ENCODE results near the gene XKR7.

The XKR7 gene

GRCh38 chr20:32035426-32035779, 67.5 kb downstream of the XKR7 start:
- Histone ChIP-seq H3K9me3 (ENCODE audit: control insufficient read depth in 1 of 2, low read length in 2 of 2) (no peaks in the 10 kb centered on the region), H3K4me3 (ENCODE audit: low read depth in 1 of 2, low read length in 2 of 2) (no peak overlapping the region), H3K4me1 (ENCODE audit: control insufficient read depth in 1 of 2, insufficient read depth in 2 of 2, low read length in 2 of 2) (peaks cover 0 to 10% of the 10 kb centered on the region in 2 donors), H3K27ac (ENCODE audit: low read length) (no peak overlapping the region), H3K36me3 (ENCODE audit: control insufficient read depth in 1 of 2, insufficient read depth in 2 of 2, low read length in 2 of 2) (no peaks in the 10 kb centered on the region), H3K27me3 (ENCODE audit: low read depth, low read length) (peaks cover 10% of the 10 kb centered on the region)

DNA sequence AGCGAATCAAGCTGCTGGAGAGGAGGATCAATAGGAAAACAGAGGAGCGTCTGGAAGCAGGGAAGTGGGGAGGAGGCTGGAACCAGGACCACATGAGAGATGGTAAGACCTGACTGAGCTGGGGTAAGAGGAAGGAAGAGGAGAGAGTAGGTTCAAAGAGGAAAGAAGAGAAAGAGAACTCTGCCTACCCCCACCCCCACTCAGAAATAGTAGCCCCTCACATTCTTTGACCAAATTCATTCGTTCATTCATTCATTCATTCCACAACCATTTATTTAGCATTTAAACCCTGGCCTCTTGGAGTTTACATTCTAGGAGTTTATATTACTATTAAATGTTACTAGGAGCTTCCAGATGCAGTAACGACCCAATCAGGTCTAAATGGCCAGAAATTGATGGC, 68.3 kb downstream of the XKR7 start:
- no peak overlapping the region for H3K4me3 ChIP-seq (ENCODE audit: low read depth in 1 of 2, low read length in 2 of 2)
- no peaks in the 10 kb centered on the region for H3K36me3 ChIP-seq (ENCODE audit: control insufficient read depth in 1 of 2, insufficient read depth in 2 of 2, low read length in 2 of 2)
- H3K27me3 ChIP-seq (ENCODE audit: low read depth, low read length) = peaks cover 10% of the 10 kb centered on the region
- H3K4me1 ChIP-seq (ENCODE audit: control insufficient read depth in 1 of 2, insufficient read depth in 2 of 2, low read length in 2 of 2) = peaks cover 0 to 6% of the 10 kb centered on the region in 2 donors
- H3K27ac ChIP-seq (ENCODE audit: low read length) = no peak overlapping the region
- no peaks in the 10 kb centered on the region for H3K9me3 ChIP-seq (ENCODE audit: control insufficient read depth in 1 of 2, low read length in 2 of 2)

GRCh38 chr20:32036716-32037485, 69.0 kb downstream of the XKR7 start:
- Histone ChIP-seq H3K36me3 (ENCODE audit: control insufficient read depth in 1 of 2, insufficient read depth in 2 of 2, low read length in 2 of 2) (no peaks in the 10 kb centered on the region), H3K4me3 (ENCODE audit: low read depth in 1 of 2, low read length in 2 of 2) (no peak overlapping the region), H3K4me1 (ENCODE audit: control insufficient read depth in 1 of 2, insufficient read depth in 2 of 2, low read length in 2 of 2) (no peaks in the 10 kb centered on the region), H3K9me3 (ENCODE audit: control insufficient read depth in 1 of 2, low read length in 2 of 2) (no peaks in the 10 kb centered on the region), H3K27ac (ENCODE audit: low read length) (no peak overlapping the region), H3K27me3 (ENCODE audit: low read depth, low read length) (peaks cover 10% of the 10 kb centered on the region)

GRCh38 chr20:32037929-32038328, 70.0 kb downstream of the XKR7 start:
- Histone ChIP-seq H3K27me3 (ENCODE audit: low read depth, low read length) (peaks cover 10% of the 10 kb centered on the region), H3K4me3 (ENCODE audit: low read depth in 1 of 2, low read length in 2 of 2) (no peak overlapping the region), H3K36me3 (ENCODE audit: control insufficient read depth in 1 of 2, insufficient read depth in 2 of 2, low read length in 2 of 2) (no peaks in the 10 kb centered on the region), H3K27ac (ENCODE audit: low read length) (no peak overlapping the region), H3K9me3 (ENCODE audit: control insufficient read depth in 1 of 2, low read length in 2 of 2) (no peaks in the 10 kb centered on the region), H3K4me1 (ENCODE audit: control insufficient read depth in 1 of 2, insufficient read depth in 2 of 2, low read length in 2 of 2) (no peaks in the 10 kb centered on the region)

GRCh38 chr20:32040142-32040953, 72.4 kb downstream of the XKR7 start:
- Histone ChIP-seq H3K27ac (ENCODE audit: low read length) (no peak overlapping the region), H3K36me3 (ENCODE audit: control insufficient read depth in 1 of 2, insufficient read depth in 2 of 2, low read length in 2 of 2) (no peaks in the 10 kb centered on the region), H3K9me3 (ENCODE audit: control insufficient read depth in 1 of 2, low read length in 2 of 2) (peaks cover 0 to 4% of the 10 kb centered on the region in 2 donors), H3K4me1 (ENCODE audit: control insufficient read depth in 1 of 2, insufficient read depth in 2 of 2, low read length in 2 of 2) (no peaks in the 10 kb centered on the region), H3K27me3 (ENCODE audit: low read depth, low read length) (peaks cover 2% of the 10 kb centered on the region), H3K4me3 (ENCODE audit: low read depth in 1 of 2, low read length in 2 of 2) (no peak overlapping the region)

DNA sequence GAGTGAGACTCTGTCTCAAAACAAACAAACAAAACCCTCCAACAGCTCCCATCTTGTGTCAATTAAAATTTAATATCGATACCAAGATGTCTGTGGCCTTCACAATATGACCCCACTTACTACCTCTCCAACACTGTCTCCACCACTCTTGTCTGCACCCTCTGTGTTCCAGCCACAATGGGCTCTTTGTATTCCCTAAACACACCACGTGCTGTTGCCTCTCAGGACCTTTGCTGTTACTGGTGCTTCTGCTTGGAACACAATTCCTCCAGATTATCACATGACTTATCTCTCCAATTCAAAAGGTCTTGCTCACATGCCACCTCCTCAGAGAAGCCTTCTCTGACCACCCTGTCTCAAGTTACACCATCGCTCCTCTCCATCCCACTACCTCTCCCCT, 78.0 kb downstream of the XKR7 start:
- H3K4me3 ChIP-seq (ENCODE audit: low read depth in 1 of 2, low read length in 2 of 2) = no peak overlapping the region
- H3K9me3 ChIP-seq (ENCODE audit: control insufficient read depth in 1 of 2, low read length in 2 of 2) = peaks cover 0 to 4% of the 10 kb centered on the region in 2 donors
- no peak overlapping the region for H3K27ac ChIP-seq (ENCODE audit: low read length)
- H3K36me3 ChIP-seq (ENCODE audit: control insufficient read depth in 1 of 2, insufficient read depth in 2 of 2, low read length in 2 of 2) = no peaks in the 10 kb centered on the region
- H3K27me3 ChIP-seq (ENCODE audit: low read depth, low read length) = peaks cover 2% of the 10 kb centered on the region
- H3K4me1 ChIP-seq (ENCODE audit: control insufficient read depth in 1 of 2, insufficient read depth in 2 of 2, low read length in 2 of 2) = no peaks in the 10 kb centered on the region

GRCh38 chr20:32050324-32050841, 82.4 kb downstream of the XKR7 start:
- Histone ChIP-seq H3K4me3 (ENCODE audit: low read depth in 1 of 2, low read length in 2 of 2) (no peak overlapping the region), H3K9me3 (ENCODE audit: control insufficient read depth in 1 of 2, low read length in 2 of 2) (no peaks in the 10 kb centered on the region), H3K36me3 (ENCODE audit: control insufficient read depth in 1 of 2, insufficient read depth in 2 of 2, low read length in 2 of 2) (no peaks in the 10 kb centered on the region), H3K27ac (ENCODE audit: low read length) (no peak overlapping the region), H3K27me3 (ENCODE audit: low read depth, low read length) (peaks cover 24% of the 10 kb centered on the region), H3K4me1 (ENCODE audit: control insufficient read depth in 1 of 2, insufficient read depth in 2 of 2, low read length in 2 of 2) (peaks cover 0 to 14% of the 10 kb centered on the region in 2 donors)

GRCh38 chr20:32050851-32051556, 83.1 kb downstream of the XKR7 start:
- H3K4me1 ChIP-seq (ENCODE audit: control insufficient read depth in 1 of 2, insufficient read depth in 2 of 2, low read length in 2 of 2) = peaks cover 0 to 14% of the 10 kb centered on the region in 2 donors
- H3K4me3 ChIP-seq (ENCODE audit: low read depth in 1 of 2, low read length in 2 of 2) = no peak overlapping the region
- H3K27me3 ChIP-seq (ENCODE audit: low read depth, low read length) = peaks cover 24% of the 10 kb centered on the region
- no peaks in the 10 kb centered on the region for H3K36me3 ChIP-seq (ENCODE audit: control insufficient read depth in 1 of 2, insufficient read depth in 2 of 2, low read length in 2 of 2)
- H3K9me3 ChIP-seq (ENCODE audit: control insufficient read depth in 1 of 2, low read length in 2 of 2) = no peaks in the 10 kb centered on the region
- peak overlapping the region; percentile 16 for H3K27ac ChIP-seq (ENCODE audit: low read length)

- Histone ChIP-seq H3K9me3 (ENCODE audit: control insufficient read depth in 1 of 2, low read length in 2 of 2) (no peaks in the 10 kb centered on the region), H3K4me1 (ENCODE audit: control insufficient read depth in 1 of 2, insufficient read depth in 2 of 2, low read length in 2 of 2) (peaks cover 0 to 14% of the 10 kb centered on the region in 2 donors), H3K27me3 (ENCODE audit: low read depth, low read length) (peaks cover 24% of the 10 kb centered on the region), H3K36me3 (ENCODE audit: control insufficient read depth in 1 of 2, insufficient read depth in 2 of 2, low read length in 2 of 2) (no peaks in the 10 kb centered on the region), H3K4me3 (ENCODE audit: low read depth in 1 of 2, low read length in 2 of 2) (peak overlapping the region in 1 of 2 donors; percentile 58), H3K27ac (ENCODE audit: low read length) (peak overlapping the region; percentile 16)
These were observed 83.8 kb downstream of the XKR7 start for GRCh38 chr20:32051720-32052089.

- Histone ChIP-seq H3K4me3 (ENCODE audit: low read depth in 1 of 2, low read length in 2 of 2) (peak within 1 kb of the TSS; percentile 48 to 58), H3K36me3 (ENCODE audit: control insufficient read depth in 1 of 2, insufficient read depth in 2 of 2, low read length in 2 of 2) (no peaks in the 10 kb centered on the region), H3K9me3 (ENCODE audit: control insufficient read depth in 1 of 2, low read length in 2 of 2) (no peaks in the 10 kb centered on the region), H3K27me3 (ENCODE audit: low read depth, low read length) (peaks cover 24% of the 10 kb centered on the region), H3K27ac (ENCODE audit: low read length) (peak within 1 kb of the TSS; percentile 16), H3K4me1 (ENCODE audit: control insufficient read depth in 1 of 2, insufficient read depth in 2 of 2, low read length in 2 of 2) (peaks cover 0 to 14% of the 10 kb centered on the region in 2 donors)
These were observed 84.3 kb downstream of the XKR7 start, which contains the start of gene HCK for GRCh38 chr20:32052090-32052777. Gene HCK, plus strand, starts transcription at chr20:32052242.

Data from muscle layer of duodenum (tissue), 2 donors.